IMR-90 (cell line): ENCODE results near the gene PAQR4. TPM values are rescaled to one million over a fixed set of nuclear protein-coding genes. Genes with fewer than 3 reads are reported as not detected.
A peak's percentile ranks its signal among the peaks of the same experiment; 100 is the strongest.

ENCODE experiments used
- ATAC-seq: fragments of 200-7000 bp; cut with Tn5 transposase; 2 replicates; pipeline ENCODE4 v1.9.1; 2020; ENCODE audit warnings: low read depth, mild to moderate bottlenecking, moderate library complexity
- BruUV-seq: library from RNA; stranded (reverse); fragments of 400-500 nt; replicated peaks from 2 replicates; lab custom pipeline; 2021; lab: Mats Ljungman, UMichigan
- CTCF ChIA-PET: fragments of 300-600 bp; formaldehyde crosslinking; extraction: SDS; loops from one replicate; lab custom pipeline; 2021; ENCODE audit warnings: antibody characterized with exemption; lab: Yijun Ruan, JAX
- POLR2A ChIA-PET: fragments of 300-600 bp; sonication (Branson Sonifier 250); formaldehyde crosslinking; loops from one replicate; lab custom pipeline; 2022; ENCODE audit warnings: antibody characterized with exemption; ENCODE audit not compliant: unreplicated experiment; lab: Charles Lee
- DNase-seq: peaks from one replicate; pipeline ENCODE4 v3.0.0; 2013
- H2AFZ ChIP-seq: replicated peaks from 2 replicates; pipeline ENCODE3; 2013; ENCODE audit warnings: low read length, mild to moderate bottlenecking; ENCODE audit not compliant: poor library complexity
- H2AK5ac ChIP-seq: 2 replicates; pipeline ENCODE4 v1.6.1; 2013; ENCODE audit warnings: low read depth, low read length, inconsistent platforms
- H2AK9ac ChIP-seq: replicated peaks from 2 replicates; pipeline ENCODE3; 2013; ENCODE audit warnings: mild to moderate bottlenecking, low read depth, low read length, moderate library complexity; ENCODE audit not compliant: poor library complexity
- H2BK120ac ChIP-seq: 2 replicates; pipeline ENCODE4 v1.6.1; 2013; ENCODE audit warnings: low read depth, low read length, inconsistent platforms
- H2BK15ac ChIP-seq: 3 replicates; pipeline ENCODE4 v1.6.1; 2013; ENCODE audit warnings: low read depth, low read length, inconsistent platforms
- H2BK20ac ChIP-seq: 2 replicates; pipeline ENCODE4 v1.6.1; 2013; ENCODE audit warnings: low read depth, mild to moderate bottlenecking, inconsistent platforms, low read length, moderate library complexity
- H2BK5ac ChIP-seq: 2 replicates; pipeline ENCODE4 v1.6.1; 2013; ENCODE audit warnings: mild to moderate bottlenecking, low read depth, low read length, inconsistent platforms; ENCODE audit not compliant: poor library complexity, severe bottlenecking
- H3K14ac ChIP-seq: replicated peaks from 2 replicates; pipeline ENCODE4 v1.6.1; 2013; ENCODE audit warnings: low read depth, low read length, inconsistent platforms
- H3K18ac ChIP-seq: 2 replicates; pipeline ENCODE4 v1.6.1; 2013; ENCODE audit warnings: low read depth, low read length, control low read depth
- H3K23ac ChIP-seq: 2 replicates; pipeline ENCODE4 v1.6.1; 2013; ENCODE audit warnings: low read depth, low read length, inconsistent platforms
- H3K27ac ChIP-seq: 2 replicates; pipeline ENCODE4 v1.5.1; 2013; ENCODE audit warnings: mild to moderate bottlenecking, control low read depth, low read length; ENCODE audit not compliant: insufficient read depth
- H3K27me3 ChIP-seq: 2 replicates; pipeline ENCODE4 v1.6.1; 2013; ENCODE audit warnings: low read length; ENCODE audit not compliant: control insufficient read depth, insufficient read depth
- H3K36me3 ChIP-seq: 2 replicates; pipeline ENCODE4 v1.6.1; 2013; ENCODE audit warnings: low read length, mixed read lengths; ENCODE audit not compliant: control insufficient read depth, insufficient read depth
- H3K4ac ChIP-seq: 2 replicates; pipeline ENCODE4 v1.6.1; 2013; ENCODE audit warnings: low read depth, low read length, inconsistent platforms
- H3K4me1 ChIP-seq: 2 replicates; pipeline ENCODE4 v1.6.1; 2013; ENCODE audit warnings: low read length, mixed read lengths; ENCODE audit not compliant: control insufficient read depth, insufficient read depth
- H3K4me2 ChIP-seq: 2 replicates; pipeline ENCODE4 v1.6.1; 2013; ENCODE audit warnings: low read depth, mild to moderate bottlenecking, control low read depth, low read length, moderate library complexity
- H3K4me3 ChIP-seq: 2 replicates; pipeline ENCODE4 v1.5.1; 2013; ENCODE audit warnings: low read depth, mild to moderate bottlenecking, control low read depth, low read length, moderate library complexity; ENCODE audit not compliant: insufficient read depth
- H3K56ac ChIP-seq: 2 replicates; pipeline ENCODE4 v1.6.1; 2013; ENCODE audit warnings: low read length, inconsistent platforms; ENCODE audit not compliant: insufficient read depth; ENCODE audit errors: extremely low read depth
- H3K79me1 ChIP-seq, 2 experiments: 2 replicates each; pipeline ENCODE4 v1.6.1; 2013; ENCODE audit warnings: low read length in 2 of 2, inconsistent platforms in 1 of 2, low read depth in 1 of 2
- H3K9ac ChIP-seq: 2 replicates; pipeline ENCODE4 v1.6.1; 2013; ENCODE audit warnings: low read depth, low read length, control low read depth
- H3K9me1 ChIP-seq: 2 replicates; pipeline ENCODE4 v1.6.1; 2013; ENCODE audit warnings: low read length, inconsistent platforms; ENCODE audit not compliant: insufficient read depth
- H3K9me3 ChIP-seq: 2 replicates; pipeline ENCODE4 v1.6.1; 2013; ENCODE audit warnings: low read length; ENCODE audit not compliant: control insufficient read depth, insufficient read depth
- H4K20me1 ChIP-seq: 2 replicates; pipeline ENCODE4 v1.6.1; 2013; ENCODE audit warnings: low read length, inconsistent platforms; ENCODE audit not compliant: insufficient read depth
- H4K5ac ChIP-seq: 2 replicates; pipeline ENCODE4 v1.6.1; 2013; ENCODE audit warnings: mild to moderate bottlenecking, low read depth, low read length, control low read depth
- H4K8ac ChIP-seq, 2 experiments: 2 replicates each; pipeline ENCODE4 v1.6.1; 2013; ENCODE audit warnings: low read depth in 2 of 2, low read length in 2 of 2, control low read depth in 1 of 2, inconsistent platforms in 1 of 2
- H4K91ac ChIP-seq: 2 replicates; pipeline ENCODE4 v1.6.1; 2013; ENCODE audit warnings: low read depth, low read length, inconsistent platforms; ENCODE audit not compliant: insufficient read depth
- CEBPB ChIP-seq: IDR thresholded peaks from 2 replicates; pipeline ENCODE4 v1.6.1; 2012; ENCODE audit warnings: low read depth, low read length, improper control_type of control experiment
- CHD1 ChIP-seq: IDR thresholded peaks from 2 replicates; pipeline ENCODE4 v1.6.1; 2012; ENCODE audit warnings: low read depth, low read length, improper control_type of control experiment
- MAFK ChIP-seq: IDR thresholded peaks from 2 replicates; pipeline ENCODE4 v1.6.1; 2012; ENCODE audit warnings: low read depth, low read length, improper control_type of control experiment
- MXI1 ChIP-seq: IDR thresholded peaks from 2 replicates; pipeline ENCODE4 v1.6.1; 2012; ENCODE audit warnings: low read depth, mild to moderate bottlenecking, low read length, moderate library complexity, borderline replicate concordance
- NFE2L2 ChIP-seq: fragments of 150-350 bp; IDR thresholded peaks from 2 replicates; pipeline ENCODE4 v1.6.1; 2016; ENCODE audit warnings: low read depth, mild to moderate bottlenecking, low read length
- RAD21 ChIP-seq: IDR thresholded peaks from 2 replicates; pipeline ENCODE4 v1.6.1; 2012; ENCODE audit warnings: low read length, improper control_type of control experiment
- SMC3 ChIP-seq: fragments of 150-350 bp; IDR thresholded peaks from 2 replicates; pipeline ENCODE4 v1.6.1; 2016; ENCODE audit warnings: low read depth, mild to moderate bottlenecking, antibody characterized with exemption, low read length, moderate library complexity
- WGBS, 2 experiments: methylation state at CpG; one replicate each; pipeline versions ENCODE4 v1.1.5 to v1.1.7; 2013; ENCODE audit warnings: missing lambda C conversion rate in 2 of 2; ENCODE audit not compliant: insufficient read length in 1 of 2; ENCODE audit errors: extremely low coverage in 2 of 2; 5-methylcytosine and 5-hydroxymethylcytosine counted together
- dilution Hi-C: fragments of 300-500 bp; cut with HindIII; formaldehyde crosslinking; loops from one replicate; pipeline ENCODE4 v1.14.3; 2018; ENCODE audit warnings: low sequenced_read_pairs; ENCODE audit not compliant: unreplicated experiment
- in situ Hi-C: fragments of 300-500 bp; cut with MboI; formaldehyde crosslinking; loops from 3 replicates; pipeline ENCODE4 v1.14.3; 2019; ENCODE audit warnings: low sequenced_read_pairs, inconsistent platforms, mixed read lengths
- intact Hi-C: fragments of 100-400 bp; cut with micrococcal nuclease; formaldehyde crosslinking; loops from 2 replicates; pipeline ENCODE4 v1.10.0; 2022
- polyA plus RNA-seq, 3 experiments: library from polyadenylated mRNA; depleted of rRNA; stranded (reverse); fragments of >200 nt; gene quantifications; 2 replicates each; pipeline ENCODE4 v1.2.3, GENCODE V29; 2012; ENCODE audit warnings: low replicate concordance in 1 of 3
- total RNA-seq: library from RNA; depleted of rRNA; stranded (reverse); fragments of >200 nt; gene quantifications from 2 replicates; pipeline ENCODE4 v1.2.3, GENCODE V29; 2012

The PAQR4 gene
- total and polyA plus RNA-seq, 2 of the 4 experiments (the other 2 are of a cell fraction): 2.2 to 10.0 TPM

GRCh38 chr16:2926650-2926999, 42.5 kb upstream of the PAQR4 start:
- Histone ChIP-seq H2BK5ac (no peak overlapping the region), H3K4me1 (no peaks in the 10 kb centered on the region), H2AFZ (peak overlapping the region; percentile 86), H2BK15ac (no peak overlapping the region), H4K8ac (peak overlapping the region in 1 of 2 experiments; percentile 74; a peak in 1 of 4 replicates), H3K4me3 (no peak overlapping the region), H4K91ac (no peak overlapping the region), H3K18ac (no peak overlapping the region), H2BK120ac (no peak overlapping the region), H3K27ac (no peak overlapping the region), H3K4ac (no peak overlapping the region), H4K5ac (no peak overlapping the region), H4K20me1 (peaks cover 6% of the 10 kb centered on the region; the same call in 1 of the 2 replicates), H2BK20ac (no peak overlapping the region), H3K27me3 (no peaks in the 10 kb centered on the region), H3K4me2 (peak overlapping the region; percentile 59), H2AK5ac (no peak overlapping the region), H3K36me3 (peaks cover 24% of the 10 kb centered on the region), H3K56ac (no peak overlapping the region), H3K79me1 (peaks cover 6 to 36% of the 10 kb centered on the region in 2 experiments), H2AK9ac (no peak overlapping the region), H3K23ac (no peak overlapping the region), H3K14ac (no peak overlapping the region), H3K9me3 (no peaks in the 10 kb centered on the region), H3K9ac (no peak overlapping the region), H3K9me1 (no peaks in the 10 kb centered on the region)
- WGBS, 2 experiments: no CpG with 5 or more reads among the region's 5 CpGs
- ChIA-PET CTCF (interaction anchor here (0.7 to 1.2 kb wide), 2 partner anchors 13 to 21 kb away, joined by 3 read pairs; no protein-coding TSS in a partner anchor), POLR2A (no interaction called here)
- BruUV-seq: no TSS peak
- dilution Hi-C loops: no loop called here
- no peak for DNase-seq
- intact Hi-C loops: no loop called here
- in situ Hi-C loops: no loop called here
- no peak for TF ChIP-seq MAFK
- TF ChIP-seq RAD21: no peak
- no peak for TF ChIP-seq CEBPB
- TF ChIP-seq MXI1: no peak
- TF ChIP-seq CHD1: no peak
- TF ChIP-seq SMC3: no peak
- TF ChIP-seq NFE2L2: no peak
- no peak for ATAC-seq
